Karpas-422 (cell line): ENCODE results near the gene TK2. TPM values are rescaled to one million over a fixed set of nuclear protein-coding genes. Genes with fewer than 3 reads are reported as not detected.
"Not testable (repeated sequence)": the region's sequence is repeated elsewhere in the genome, so short reads cannot be mapped to it uniquely, and the experiment has no call there.

Experiments
- DNase-seq: peaks from one replicate; pipeline ENCODE4 v3.0.0-alpha.2; 2015
- H2AFZ ChIP-seq: fragments of 200-600 bp; sonication (generic); 2 replicates; pipeline ENCODE4 v1.6.1; 2014; ENCODE audit warnings: antibody characterized with exemption, low read length, mixed read lengths
- H3K27ac ChIP-seq: fragments of 200-600 bp; sonication (generic); 2 replicates; pipeline ENCODE4 v1.5.1; 2014; ENCODE audit warnings: mild to moderate bottlenecking, low read length, moderate library complexity
- H3K27me3 ChIP-seq: fragments of 200-600 bp; sonication (generic); 2 replicates; pipeline ENCODE4 v1.6.1; 2014; ENCODE audit warnings: low read length, mixed read lengths
- H3K36me3 ChIP-seq: fragments of 200-600 bp; sonication (generic); 2 replicates; pipeline ENCODE4 v1.6.1; 2014; ENCODE audit warnings: low read length, mixed read lengths; ENCODE audit not compliant: insufficient read depth
- H3K4me1 ChIP-seq: fragments of 200-600 bp; sonication (generic); 2 replicates; pipeline ENCODE4 v1.6.1; 2014; ENCODE audit warnings: mild to moderate bottlenecking, low read length, mixed read lengths
- H3K4me2 ChIP-seq: fragments of 200-600 bp; sonication (generic); 2 replicates; pipeline ENCODE4 v1.6.1; 2014; ENCODE audit warnings: low read length, low read depth, mild to moderate bottlenecking; ENCODE audit not compliant: poor library complexity, severe bottlenecking
- H3K4me3 ChIP-seq: fragments of 200-600 bp; sonication (generic); 2 replicates; pipeline ENCODE4 v1.5.1; 2014; ENCODE audit warnings: mild to moderate bottlenecking, antibody characterized with exemption, low read length, mixed read lengths
- H3K79me2 ChIP-seq: fragments of 200-600 bp; sonication (generic); 2 replicates; pipeline ENCODE4 v1.6.1; 2014; ENCODE audit warnings: mild to moderate bottlenecking, low read length, mixed read lengths
- H3K9ac ChIP-seq: fragments of 200-600 bp; sonication (generic); 2 replicates; pipeline ENCODE4 v1.6.0; 2014; ENCODE audit warnings: low read length
- H3K9me2 ChIP-seq: fragments of 200-600 bp; sonication (generic), shearing (Covaris generic); replicated peaks from 2 replicates; pipeline ENCODE4 v1.6.0; 2014; ENCODE audit warnings: mild to moderate bottlenecking, low read length, moderate library complexity; ENCODE audit not compliant: insufficient read depth
- H3K9me3 ChIP-seq: fragments of 300-700, 200-600 bp; sonication (generic); 2 replicates; pipeline ENCODE4 v1.6.1; 2014; ENCODE audit warnings: low read length, mixed read lengths
- H4K20me1 ChIP-seq: fragments of 200-600 bp; sonication (generic); 2 replicates; pipeline ENCODE4 v1.6.1; 2014; ENCODE audit warnings: mild to moderate bottlenecking, antibody characterized with exemption, low read length, low read depth; ENCODE audit not compliant: insufficient read depth
- small RNA-seq: library from RNA; depleted of rRNA; stranded (forward); fragments of <200 nt; gene quantifications from one replicate; pipeline ENCODE3, GENCODE V24; 2014
- total RNA-seq: library from RNA; depleted of rRNA; stranded (reverse); fragments of >200 nt; shearing (Covaris generic); gene quantifications from 2 replicates; pipeline ENCODE4 v1.2.3, GENCODE V29; 2014; ENCODE audit warnings: low replicate concordance; rRNA removed

Gene TK2
- total RNA-seq, 1 experiment from 2014 or later: 6.9 TPM

GRCh38 chr16:66466636-66467035 is 83.3 kb downstream of the TK2 start:
- H3K27me3 ChIP-seq, DNase-seq, H3K36me3 ChIP-seq: not testable (repeated sequence)

GRCh38 chr16:66465946-66466345 is 84.0 kb downstream of the TK2 start:
- H3K9me2 ChIP-seq, H3K79me2 ChIP-seq, H3K36me3 ChIP-seq, H2AFZ ChIP-seq, H3K9ac ChIP-seq, DNase-seq, H3K27me3 ChIP-seq, H3K4me3 ChIP-seq, H3K27ac ChIP-seq, H4K20me1 ChIP-seq, H3K4me2 ChIP-seq, H3K9me3 ChIP-seq, H3K4me1 ChIP-seq: not testable (repeated sequence)

More at GRCh38 chr16:66466636-66467035, 83.3 kb downstream of the TK2 start:
- not testable (repeated sequence) for H3K9me3 ChIP-seq, H4K20me1 ChIP-seq, H3K79me2 ChIP-seq, H3K4me1 ChIP-seq, H3K9me2 ChIP-seq, H3K4me3 ChIP-seq, H3K27ac ChIP-seq, H3K4me2 ChIP-seq, H3K9ac ChIP-seq, H2AFZ ChIP-seq

DNA sequence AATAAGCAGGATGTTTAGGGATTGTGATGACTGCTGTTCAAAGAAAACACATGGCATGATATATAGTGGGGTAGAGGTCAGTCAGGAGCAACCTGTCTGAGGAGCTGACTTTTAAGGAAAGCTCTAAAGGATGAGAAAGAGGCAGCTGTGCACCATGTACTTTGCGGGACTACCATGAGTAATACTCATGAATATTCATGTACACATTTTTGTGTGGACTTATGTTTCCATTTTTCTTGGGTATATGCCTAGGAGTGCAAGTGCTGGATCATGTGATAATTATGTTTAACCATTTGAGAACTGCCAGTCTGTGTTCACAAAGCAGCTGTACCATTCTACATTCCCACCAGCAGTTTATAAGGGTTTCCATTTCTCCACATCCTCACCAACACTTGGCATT is 87.0 kb downstream of the TK2 start:
- H3K4me1 ChIP-seq: no peaks in the 10 kb centered on the region
- no peaks in the 10 kb centered on the region for H3K27me3 ChIP-seq
- H3K9ac ChIP-seq: no peak overlapping the region
- H3K9me2 ChIP-seq: no peaks in the 10 kb centered on the region
- H3K27ac ChIP-seq: no peak overlapping the region
- H3K9me3 ChIP-seq: no peaks in the 10 kb centered on the region
- H4K20me1 ChIP-seq: no peaks in the 10 kb centered on the region
- no peak overlapping the region for H3K4me2 ChIP-seq
- no peak overlapping the region for H2AFZ ChIP-seq
- no peaks in the 10 kb centered on the region for H3K36me3 ChIP-seq
- no peak for DNase-seq
- H3K4me3 ChIP-seq: no peak overlapping the region
- no peaks in the 10 kb centered on the region for H3K79me2 ChIP-seq

DNA sequence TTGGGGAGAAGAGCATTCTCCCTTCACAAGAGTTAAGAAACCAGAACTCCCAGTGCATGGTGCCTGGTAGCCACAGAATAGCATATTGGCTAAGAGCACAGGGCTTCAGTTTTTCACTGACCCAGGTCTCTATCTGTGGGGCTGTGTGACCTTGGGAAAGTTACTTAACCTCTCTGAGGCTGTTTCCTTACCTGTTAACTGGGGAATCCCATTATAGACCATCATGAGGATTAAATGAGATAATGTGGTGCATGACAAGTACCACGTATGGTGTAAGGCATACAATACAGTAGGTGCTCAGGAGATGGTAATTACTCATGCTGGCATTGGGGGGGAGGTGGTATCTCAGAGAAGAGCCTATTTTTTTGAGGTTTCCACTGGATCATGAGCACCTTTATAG is 89.2 kb downstream of the TK2 start:
- no peaks in the 10 kb centered on the region for H4K20me1 ChIP-seq
- H3K36me3 ChIP-seq: no peaks in the 10 kb centered on the region
- no peak overlapping the region for H3K4me3 ChIP-seq
- H3K27me3 ChIP-seq: no peaks in the 10 kb centered on the region
- DNase-seq: no peak
- H3K4me2 ChIP-seq: no peak overlapping the region
- no peak overlapping the region for H3K9ac ChIP-seq
- H3K4me1 ChIP-seq: no peaks in the 10 kb centered on the region
- H3K9me2 ChIP-seq: no peaks in the 10 kb centered on the region
- H3K79me2 ChIP-seq: no peaks in the 10 kb centered on the region
- H3K27ac ChIP-seq: no peak overlapping the region
- H3K9me3 ChIP-seq: no peaks in the 10 kb centered on the region
- H2AFZ ChIP-seq: no peak overlapping the region

- Histone ChIP-seq H3K27ac (no peak overlapping the region), H3K4me2 (no peak overlapping the region), H3K36me3 (no peaks in the 10 kb centered on the region), H3K9me3 (no peaks in the 10 kb centered on the region), H2AFZ (no peak overlapping the region), H3K4me1 (no peaks in the 10 kb centered on the region), H3K79me2 (no peaks in the 10 kb centered on the region), H4K20me1 (no peaks in the 10 kb centered on the region), H3K9ac (no peak overlapping the region), H3K4me3 (no peak overlapping the region), H3K27me3 (no peaks in the 10 kb centered on the region), H3K9me2 (no peaks in the 10 kb centered on the region)
- DNase-seq: no peak
These were observed 90.0 kb downstream of the TK2 start for GRCh38 chr16:66459878-66460277.

DNA sequence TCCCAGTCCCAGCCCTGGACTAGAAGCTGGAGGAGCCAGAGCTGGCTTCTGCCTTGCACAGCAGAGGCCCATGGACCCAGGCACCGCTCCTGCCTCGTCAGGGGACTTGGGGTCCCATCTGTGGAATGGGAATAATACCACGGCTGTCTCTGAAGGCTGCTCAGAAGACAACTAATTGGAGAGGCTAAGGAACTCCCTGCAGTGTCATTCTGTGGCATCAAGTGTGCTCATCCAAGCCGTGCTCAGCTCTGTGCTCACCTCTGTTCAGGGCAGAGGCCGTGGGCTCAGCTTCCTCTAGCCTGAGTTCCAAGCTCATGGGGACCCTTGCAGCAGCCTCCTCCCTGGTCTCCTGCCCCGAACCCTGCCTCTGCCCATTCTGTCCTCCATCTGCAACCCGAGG is 91.1 kb downstream of the TK2 start:
- Histone ChIP-seq H3K9ac (no peak overlapping the region), H3K27me3 (no peaks in the 10 kb centered on the region), H4K20me1 (no peaks in the 10 kb centered on the region), H3K36me3 (no peaks in the 10 kb centered on the region), H3K4me2 (no peak overlapping the region), H3K27ac (no peak overlapping the region), H3K4me3 (no peak overlapping the region), H3K4me1 (no peaks in the 10 kb centered on the region), H2AFZ (no peak overlapping the region), H3K9me2 (no peaks in the 10 kb centered on the region), H3K9me3 (no peaks in the 10 kb centered on the region), H3K79me2 (no peaks in the 10 kb centered on the region)
- DNase-seq: no peak

DNA sequence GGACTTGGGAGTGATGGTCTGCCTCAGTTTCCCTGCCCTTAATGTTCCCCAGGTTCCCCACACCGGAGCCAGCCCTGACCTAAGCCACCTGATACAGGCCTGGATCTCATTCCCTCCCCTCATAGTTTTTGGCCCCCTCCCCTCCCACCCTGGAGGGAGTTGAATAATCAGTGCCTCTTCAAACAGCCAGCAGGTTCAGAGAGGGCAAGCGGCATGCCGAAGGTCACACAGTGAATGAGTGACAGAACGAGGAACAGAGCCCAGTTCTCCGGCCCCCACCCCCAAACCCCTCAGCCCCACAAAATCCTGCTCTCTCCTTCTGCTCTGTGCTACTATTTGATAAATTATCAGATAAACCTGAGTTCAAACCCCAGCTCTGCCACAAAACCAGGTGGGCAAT is 91.6 kb downstream of the TK2 start:
- Histone ChIP-seq H3K36me3 (no peaks in the 10 kb centered on the region), H3K9me2 (no peaks in the 10 kb centered on the region), H3K4me1 (no peaks in the 10 kb centered on the region), H2AFZ (no peak overlapping the region), H3K27me3 (no peaks in the 10 kb centered on the region), H3K27ac (no peak overlapping the region), H3K4me3 (no peak overlapping the region), H4K20me1 (no peaks in the 10 kb centered on the region), H3K4me2 (no peak overlapping the region), H3K9me3 (no peaks in the 10 kb centered on the region), H3K9ac (no peak overlapping the region), H3K79me2 (no peaks in the 10 kb centered on the region)
- DNase-seq: no peak

Small RNAs within 50 kb of the gene (small RNA-seq; reads per million reads assigned to genes)
- gene CKLF-CMTM1: not detected

Other genes with a start within 250 kb of the TK2 start
- not detected in 2 replicates for gene CDH5, start 183.4 kb downstream of the TK2 start, total RNA-seq
- not detected in 2 replicates for gene BEAN1, start 122.8 kb downstream of the TK2 start, total RNA-seq
- gene CKLF, start 2.5 kb upstream of the TK2 start, total RNA-seq: 61.3 and 76.0 TPM in 2 replicates
- 0.61 and 5.8 TPM in 2 replicates for gene CMTM1, start 16.3 kb upstream of the TK2 start, total RNA-seq
- gene CMTM2, start 29.3 kb upstream of the TK2 start, total RNA-seq: not detected in 2 replicates
- 19.7 and 21.1 TPM in 2 replicates for gene CMTM3, start 54.6 kb upstream of the TK2 start, total RNA-seq
- gene CMTM4, start 146.6 kb upstream of the TK2 start, total RNA-seq: 0.25 and 0.71 TPM in 2 replicates
- gene DYNC1LI2, start 201.5 kb upstream of the TK2 start, total RNA-seq: 56.7 and 68.5 TPM in 2 replicates